ENCODE data around the gene LANCL2. TPM values are rescaled to one million over a fixed set of nuclear protein-coding genes. Genes with fewer than 3 reads are reported as not detected.
"Not testable (repeated sequence)": the region's sequence is repeated elsewhere in the genome, so short reads cannot be mapped to it uniquely, and the experiment has no call there.

Gene LANCL2
- polyA plus RNA-seq, 3 donors = 6.4 to 11.8 (median 8.3) TPM

- Histone ChIP-seq H3K4me2 (replicated peaks; ENCODE audit: extremely low read depth, low read length, poor library complexity, severe bottlenecking) (no peak overlapping the region), H3K27me3 (ENCODE audit: control insufficient read depth in 2 of 2, insufficient read depth in 2 of 2, low read length in 2 of 2) (no peaks in the 10 kb centered on the region), H4K20me1 (ENCODE audit: insufficient read depth, low read length) (no peaks in the 10 kb centered on the region), H3K9ac (ENCODE audit: insufficient read depth, low read length, poor library complexity, severe bottlenecking) (no peak overlapping the region), H2AFZ (ENCODE audit: insufficient read depth, low read depth, low read length, poor library complexity, severe bottlenecking) (no peak overlapping the region), H3K36me3 (replicated peaks in 1 of 2; ENCODE audit: control insufficient read depth in 1 of 2, insufficient read depth in 2 of 2, low read length in 2 of 2) (peaks cover 0 to 7% of the 10 kb centered on the region in 2 donors), H3K4me3 (replicated peaks in 1 of 3; ENCODE audit: low read depth in 2 of 3, low read length in 3 of 3) (no peak overlapping the region), H3K9me3 (replicated peaks in 1 of 2; ENCODE audit: control insufficient read depth in 1 of 2, insufficient read depth in 1 of 2, low read length in 2 of 2) (no peaks in the 10 kb centered on the region), H3K27ac (ENCODE audit: low read depth in 1 of 2, low read length in 2 of 2) (no peak overlapping the region), H3K4me1 (ENCODE audit: control insufficient read depth in 1 of 2, insufficient read depth in 2 of 2, low read length in 2 of 2) (no peaks in the 10 kb centered on the region), H3K79me2 (ENCODE audit: insufficient read depth, low read length) (no peaks in the 10 kb centered on the region)
- Mint-ChIP-seq H3K4me3 (no peak overlapping the region), H3K27me3 (ENCODE audit: low read depth in 3 of 3) (no peaks in the 10 kb centered on the region), H3K36me3 (peaks cover 12 to 29% of the 10 kb centered on the region in 2 donors), H3K27ac (peak overlapping the region in 2 of 7 donors; percentile 26 to 55), H3K9me3 (no peaks in the 10 kb centered on the region), H3K4me1 (no peaks in the 10 kb centered on the region)
- DNase-seq = no peak
- intact Hi-C loops (cut with micrococcal nuclease) = loop anchor here in 1 of 2 donors (5.0 kb wide), 1 partner anchor 131 kb away; no protein-coding TSS in a partner anchor
- TF ChIP-seq CTCF (IDR thresholded peaks at IDR 0.05) = no peak
- 96% methylated on average over 3 of the region's 3 CpGs for WGBS (ENCODE audit: insufficient coverage)
Observed at GRCh38 chr7:55413442-55413841, 48.3 kb downstream of the LANCL2 start.

GRCh38 chr7:55415173-55415778 is 50.1 kb downstream of the LANCL2 start:
- Histone ChIP-seq H3K4me1 (ENCODE audit: control insufficient read depth in 1 of 2, insufficient read depth in 2 of 2, low read length in 2 of 2) (no peaks in the 10 kb centered on the region), H3K9ac (ENCODE audit: insufficient read depth, low read length, poor library complexity, severe bottlenecking) (no peak overlapping the region), H3K27ac (ENCODE audit: low read depth in 1 of 2, low read length in 2 of 2) (no peak overlapping the region), H2AFZ (ENCODE audit: insufficient read depth, low read depth, low read length, poor library complexity, severe bottlenecking) (no peak overlapping the region), H3K36me3 (replicated peaks in 1 of 2; ENCODE audit: control insufficient read depth in 1 of 2, insufficient read depth in 2 of 2, low read length in 2 of 2) (peaks cover 0 to 7% of the 10 kb centered on the region in 2 donors), H3K79me2 (ENCODE audit: insufficient read depth, low read length) (no peaks in the 10 kb centered on the region), H3K4me2 (replicated peaks; ENCODE audit: extremely low read depth, low read length, poor library complexity, severe bottlenecking) (no peak overlapping the region), H3K27me3 (ENCODE audit: control insufficient read depth in 2 of 2, insufficient read depth in 2 of 2, low read length in 2 of 2) (no peaks in the 10 kb centered on the region), H3K9me3 (replicated peaks in 1 of 2; ENCODE audit: control insufficient read depth in 1 of 2, insufficient read depth in 1 of 2, low read length in 2 of 2) (no peaks in the 10 kb centered on the region), H4K20me1 (ENCODE audit: insufficient read depth, low read length) (no peaks in the 10 kb centered on the region), H3K4me3 (replicated peaks in 1 of 3; ENCODE audit: low read depth in 2 of 3, low read length in 3 of 3) (no peak overlapping the region)
- Mint-ChIP-seq H3K4me1 (no peaks in the 10 kb centered on the region), H3K36me3 (peaks cover 17 to 33% of the 10 kb centered on the region in 2 donors), H3K4me3 (no peak overlapping the region), H3K27me3 (ENCODE audit: low read depth in 3 of 3) (no peaks in the 10 kb centered on the region), H3K9me3 (no peaks in the 10 kb centered on the region), H3K27ac (no peak overlapping the region)
- intact Hi-C loops (cut with micrococcal nuclease) = loop anchor here in 1 of 2 donors (2.0 kb wide), 1 partner anchor 134 kb away; no protein-coding TSS in a partner anchor
- whole genome bisulfite sequencing (ENCODE audit: insufficient coverage) = 55% methylated on average over 4 of the region's 6 CpGs
- TF ChIP-seq CTCF (IDR thresholded peaks at IDR 0.05) = peak; percentile 85
- DNase-seq = peak; percentile 47 to 68 (median 68)

- not testable (repeated sequence) for H3K9me3 ChIP-seq (replicated peaks in 1 of 2; ENCODE audit: control insufficient read depth in 1 of 2, insufficient read depth in 1 of 2, low read length in 2 of 2); H3K27ac Mint-ChIP-seq
- peaks cover 12 to 27% of the 10 kb centered on the region in 2 donors for H3K36me3 Mint-ChIP-seq
Observed at GRCh38 chr7:55417456-55417855, 52.3 kb downstream of the LANCL2 start.

More at GRCh38 chr7:55417456-55417855, 52.3 kb downstream of the LANCL2 start:
- H3K36me3 ChIP-seq (replicated peaks in 1 of 2; ENCODE audit: control insufficient read depth in 1 of 2, insufficient read depth in 2 of 2, low read length in 2 of 2); H3K4me1 Mint-ChIP-seq; H3K4me1 ChIP-seq (ENCODE audit: control insufficient read depth in 1 of 2, insufficient read depth in 2 of 2, low read length in 2 of 2); H3K9ac ChIP-seq (ENCODE audit: insufficient read depth, low read length, poor library complexity, severe bottlenecking); intact Hi-C loops (cut with micrococcal nuclease); H3K4me3 ChIP-seq (replicated peaks in 1 of 3; ENCODE audit: low read depth in 2 of 3, low read length in 3 of 3); H3K9me3 Mint-ChIP-seq; DNase-seq; H3K4me3 Mint-ChIP-seq; H4K20me1 ChIP-seq (ENCODE audit: insufficient read depth, low read length); H2AFZ ChIP-seq (ENCODE audit: insufficient read depth, low read depth, low read length, poor library complexity, severe bottlenecking); H3K27me3 Mint-ChIP-seq (ENCODE audit: low read depth in 3 of 3); H3K27me3 ChIP-seq (ENCODE audit: control insufficient read depth in 2 of 2, insufficient read depth in 2 of 2, low read length in 2 of 2); H3K4me2 ChIP-seq (replicated peaks; ENCODE audit: extremely low read depth, low read length, poor library complexity, severe bottlenecking); H3K27ac ChIP-seq (ENCODE audit: low read depth in 1 of 2, low read length in 2 of 2); H3K79me2 ChIP-seq (ENCODE audit: insufficient read depth, low read length): not testable (repeated sequence)
- WGBS (ENCODE audit: insufficient coverage) = no CpG with 5 or more reads among the region's 4 CpGs

Measured in CD14-positive monocyte (primary cell).